Measurements from ENCODE around the gene KCNK13.

- TF ChIP-seq ZNF274 (IDR thresholded peaks at IDR 0.05; ENCODE audit: low read length) (no peak), ZNF274 (tag by site-specific recombination; IDR thresholded peaks at IDR 0.05; ENCODE audit: borderline replicate concordance) (no peak), CTCF (tag by site-specific recombination; IDR thresholded peaks at IDR 0.05) (no peak), ZNF121 (tag by site-specific recombination; IDR thresholded peaks at IDR 0.05) (no peak), ZNF670 (tag by site-specific recombination; IDR thresholded peaks at IDR 0.05; ENCODE audit: low read depth) (no peak), ZNF280C (tag by site-specific recombination; IDR thresholded peaks at IDR 0.05) (no peak)
These were observed 166.7 kb downstream of the KCNK13 start for GRCh38 chr14:90228478-90228877.

Measured in HEK293 (cell line).